H1 (cell line): ENCODE results near the gene CELSR1. TPM values are rescaled to one million over a fixed set of nuclear protein-coding genes. Genes with fewer than 3 reads are reported as not detected.
A peak's percentile ranks its signal among the peaks of the same experiment; 100 is the strongest.

Experiments used
- CTCF ChIA-PET: fragments of 300-600 bp; sonication (Branson Sonifier 250); formaldehyde crosslinking; loops from one replicate; lab custom pipeline; 2021; ENCODE audit not compliant: partially characterized antibody; lab: Charles Lee
- POLR2A ChIA-PET: fragments of 300-600 bp; sonication (Branson Sonifier 250); formaldehyde crosslinking; loops from one replicate; lab custom pipeline; 2021; ENCODE audit warnings: inconsistent platforms; ENCODE audit not compliant: partially characterized antibody; lab: Charles Lee
- DNase-seq, 2 experiments: peaks; one replicate each; pipeline versions ENCODE4 v3.0.0 to v3.0.0-alpha.2; 2010 to 2022; ENCODE audit warnings: low spot score in 2 of 2, low read depth in 1 of 2, mixed read lengths in 1 of 2
- FAIRE-seq: peaks from 2 replicates; lab custom pipeline; 2011; peaks lifted over from hg19 to GRCh38; lab: Jason Lieb, UNC
- H2AFZ ChIP-seq: 2 replicates; pipeline ENCODE4 v1.8.1; 2012; ENCODE audit warnings: low read length, inconsistent platforms
- H2AK5ac ChIP-seq: 2 replicates; pipeline ENCODE4 v1.6.1; 2013; ENCODE audit warnings: low read depth, low read length
- H2BK120ac ChIP-seq: replicated peaks from 2 replicates; pipeline ENCODE3; 2013; ENCODE audit warnings: low read depth, low read length, inconsistent platforms
- H2BK12ac ChIP-seq: 2 replicates; pipeline ENCODE4 v1.6.1; 2013; ENCODE audit warnings: low read depth, low read length
- H2BK15ac ChIP-seq: 2 replicates; pipeline ENCODE4 v1.6.1; 2013; ENCODE audit warnings: low read length
- H2BK20ac ChIP-seq: 2 replicates; pipeline ENCODE4 v1.6.1; 2013; ENCODE audit warnings: low read length
- H2BK5ac ChIP-seq: 2 replicates; pipeline ENCODE4 v1.6.1; 2013; ENCODE audit warnings: low read depth, low read length
- H3K14ac ChIP-seq: 2 replicates; pipeline ENCODE4 v1.6.1; 2013; ENCODE audit warnings: inconsistent platforms; ENCODE audit not compliant: insufficient read length
- H3K18ac ChIP-seq: 2 replicates; pipeline ENCODE4 v1.6.1; 2013; ENCODE audit warnings: low read length; ENCODE audit errors: extremely low read depth
- H3K23ac ChIP-seq: 2 replicates; pipeline ENCODE4 v1.6.1; 2013; ENCODE audit warnings: inconsistent platforms; ENCODE audit not compliant: insufficient read length
- H3K23me2 ChIP-seq: 2 replicates; pipeline ENCODE4 v1.6.1; 2013; ENCODE audit warnings: low read depth, low read length
- H3K27ac ChIP-seq: 2 replicates; pipeline ENCODE4 v1.6.1; 2011; ENCODE audit warnings: low read depth, low read length, inconsistent platforms
- H3K27me3 ChIP-seq, 4 experiments: replicated peaks in 1 of 4; 1 replicate in 1 of 4; 2 replicates in 3 of 4; pipeline versions ENCODE4 v1.6.1 to v1.8.1; 2011 to 2013; ENCODE audit warnings: low read length in 3 of 4, mild to moderate bottlenecking in 3 of 4, inconsistent platforms in 2 of 4, mixed read lengths in 2 of 4, moderate library complexity in 1 of 4; ENCODE audit not compliant: control insufficient read depth in 3 of 4, insufficient read depth in 3 of 4; ENCODE audit errors: extremely low read depth in 1 of 4
- H3K36me3 ChIP-seq, 4 experiments: 2 replicates each; pipeline versions ENCODE4 v1.6.1 to v1.8.1; 2011 to 2013; ENCODE audit warnings: mild to moderate bottlenecking in 4 of 4, low read length in 3 of 4, moderate library complexity in 2 of 4, control low read depth in 1 of 4, inconsistent platforms in 1 of 4; ENCODE audit not compliant: insufficient read depth in 4 of 4, control insufficient read depth in 2 of 4
- H3K4ac ChIP-seq: replicated peaks from 2 replicates; pipeline ENCODE3; 2013; ENCODE audit warnings: low read length, low read depth, mixed read lengths, inconsistent platforms; ENCODE audit not compliant: insufficient read length
- H3K4me1 ChIP-seq, 4 experiments: replicated peaks in 1 of 4; 1 replicate in 1 of 4; 2 replicates in 3 of 4; pipeline versions ENCODE4 v1.6.1 to v1.8.1; 2011 to 2013; ENCODE audit warnings: low read length in 3 of 4, inconsistent platforms in 2 of 4, mixed read lengths in 1 of 4; ENCODE audit not compliant: insufficient read depth in 4 of 4, control insufficient read depth in 3 of 4
- H3K4me2 ChIP-seq, 2 experiments: 2 replicates each; pipeline versions ENCODE4 v1.6.1 to v1.8.1; 2011 to 2013; ENCODE audit warnings: low read depth in 2 of 2, low read length in 2 of 2, control low read depth in 1 of 2, inconsistent platforms in 1 of 2, mild to moderate bottlenecking in 1 of 2; ENCODE audit not compliant: insufficient read depth in 1 of 2
- H3K4me3 ChIP-seq, 4 experiments: fragments of 200-600, 300-600 bp in 1 of 4; sonication (generic), shearing (Covaris generic), sonication (Bioruptor Twin) in 1 of 4; 2 replicates each; pipeline versions ENCODE4 v1.5.1 to v1.8.1; 2011 to 2016; ENCODE audit warnings: low read length in 4 of 4, low read depth in 3 of 4, control low read depth in 2 of 4, inconsistent platforms in 2 of 4, mild to moderate bottlenecking in 2 of 4, mixed read lengths in 1 of 4, moderate library complexity in 1 of 4; ENCODE audit not compliant: insufficient read depth in 2 of 4; ENCODE audit errors: extremely low read depth in 1 of 4
- H3K56ac ChIP-seq: replicated peaks from 2 replicates; pipeline ENCODE3; 2013; ENCODE audit warnings: low read depth, mild to moderate bottlenecking, mixed read lengths, low read length, inconsistent platforms; ENCODE audit not compliant: insufficient read length
- H3K79me1 ChIP-seq: 2 replicates; pipeline ENCODE4 v1.6.1; 2013; ENCODE audit warnings: low read depth, low read length, control low read depth
- H3K79me2 ChIP-seq, 2 experiments: 2 replicates each; pipeline versions ENCODE4 v1.6.1 to v1.8.1; 2012 to 2013; ENCODE audit warnings: low read length in 2 of 2, mild to moderate bottlenecking in 2 of 2, inconsistent platforms in 1 of 2; ENCODE audit not compliant: insufficient read depth in 2 of 2, control insufficient read depth in 1 of 2
- H3K9ac ChIP-seq, 4 experiments: replicated peaks in 1 of 4; 1 replicate in 1 of 4; 2 replicates in 3 of 4; pipeline versions ENCODE4 v1.6.1 to v1.8.1; 2011 to 2013; ENCODE audit warnings: low read depth in 3 of 4, low read length in 3 of 4, control low read depth in 2 of 4, mild to moderate bottlenecking in 2 of 4, moderate library complexity in 2 of 4, inconsistent platforms in 1 of 4; ENCODE audit errors: extremely low read depth in 1 of 4
- H3K9me3 ChIP-seq, 2 experiments: 2 replicates each; pipeline versions ENCODE4 v1.6.1 to v1.8.1; 2012 to 2013; ENCODE audit warnings: mild to moderate bottlenecking in 2 of 2, moderate library complexity in 2 of 2, control low read depth in 1 of 2, inconsistent platforms in 1 of 2, low read depth in 1 of 2, low read length in 1 of 2, mixed read lengths in 1 of 2; ENCODE audit not compliant: insufficient read depth in 2 of 2
- H4K20me1 ChIP-seq, 2 experiments: replicated peaks in 1 of 2; 2 replicates each; pipeline versions ENCODE3 to v1.8.1; 2011 to 2013; ENCODE audit warnings: inconsistent platforms in 2 of 2, low read length in 2 of 2, mild to moderate bottlenecking in 1 of 2; ENCODE audit not compliant: insufficient read depth in 2 of 2, control insufficient read depth in 1 of 2
- H4K5ac ChIP-seq: 2 replicates; pipeline ENCODE4 v1.6.1; 2013; ENCODE audit warnings: low read length, low read depth, mixed read lengths, inconsistent platforms; ENCODE audit not compliant: insufficient read length
- H4K8ac ChIP-seq: 2 replicates; pipeline ENCODE4 v1.8.0; 2013; ENCODE audit warnings: mild to moderate bottlenecking, moderate library complexity, low read length, inconsistent platforms; ENCODE audit not compliant: insufficient read depth; ENCODE audit errors: extremely low read depth
- H4K91ac ChIP-seq: replicated peaks from 2 replicates; pipeline ENCODE3; 2013; ENCODE audit warnings: low read length, mixed read lengths, inconsistent platforms; ENCODE audit not compliant: insufficient read length
- NRF1 ChIP-seq: IDR thresholded peaks from 2 replicates; pipeline ENCODE4 v1.6.1; 2011; ENCODE audit warnings: mild to moderate bottlenecking, low read depth, low read length, improper control_type of control experiment
- WGBS, 2 experiments: shearing (Covaris generic) in 1 of 2; methylation state at CpG; one replicate each; pipeline versions ENCODE4 v1.1.6 to v1.1.7; 2013 to 2015; ENCODE audit warnings: low lambda C conversion rate in 2 of 2, mixed read lengths in 2 of 2, inconsistent platforms in 1 of 2, low coverage in 1 of 2, missing lambda C conversion rate in 1 of 2; ENCODE audit not compliant: insufficient replicate concordance in 2 of 2, insufficient coverage in 1 of 2, insufficient read length in 1 of 2; ENCODE audit errors: extremely low coverage in 1 of 2, missing lambda C conversion rate in 1 of 2; 5-methylcytosine and 5-hydroxymethylcytosine counted together
- polyA plus RNA-seq, 7 experiments: library from polyadenylated mRNA; depleted of rRNA in 3 of 7; stranded (reverse) in 5 of 7; unstranded in 2 of 7; fragments of >200 nt in 5 of 7; fragments of 200-250 nt in 2 of 7; gene quantifications; 1 replicate in 5 of 7; 2 replicates in 1 of 7; 4 replicates in 1 of 7; pipeline versions ENCODE4 v1.2.1 to v1.2.3, GENCODE V29; 2011 to 2013; ENCODE audit warnings: missing spikeins in 2 of 7, mixed read lengths in 2 of 7
- total RNA-seq: library from RNA; stranded (reverse); fragmentation: NEBNext Ultra II Directional; extraction: Animal tissue kit (Norgen Biotek cat#: 25700); gene quantifications from 2 replicates; pipeline ENCODE4 v1.2.1, GENCODE V29; 2021

Gene CELSR1
- total and polyA plus RNA-seq, 2 of the 8 experiments (the other 6 are each of a cell fraction or from before 2014, with no cell fraction given) = 9.0 to 12.4 TPM

DNA sequence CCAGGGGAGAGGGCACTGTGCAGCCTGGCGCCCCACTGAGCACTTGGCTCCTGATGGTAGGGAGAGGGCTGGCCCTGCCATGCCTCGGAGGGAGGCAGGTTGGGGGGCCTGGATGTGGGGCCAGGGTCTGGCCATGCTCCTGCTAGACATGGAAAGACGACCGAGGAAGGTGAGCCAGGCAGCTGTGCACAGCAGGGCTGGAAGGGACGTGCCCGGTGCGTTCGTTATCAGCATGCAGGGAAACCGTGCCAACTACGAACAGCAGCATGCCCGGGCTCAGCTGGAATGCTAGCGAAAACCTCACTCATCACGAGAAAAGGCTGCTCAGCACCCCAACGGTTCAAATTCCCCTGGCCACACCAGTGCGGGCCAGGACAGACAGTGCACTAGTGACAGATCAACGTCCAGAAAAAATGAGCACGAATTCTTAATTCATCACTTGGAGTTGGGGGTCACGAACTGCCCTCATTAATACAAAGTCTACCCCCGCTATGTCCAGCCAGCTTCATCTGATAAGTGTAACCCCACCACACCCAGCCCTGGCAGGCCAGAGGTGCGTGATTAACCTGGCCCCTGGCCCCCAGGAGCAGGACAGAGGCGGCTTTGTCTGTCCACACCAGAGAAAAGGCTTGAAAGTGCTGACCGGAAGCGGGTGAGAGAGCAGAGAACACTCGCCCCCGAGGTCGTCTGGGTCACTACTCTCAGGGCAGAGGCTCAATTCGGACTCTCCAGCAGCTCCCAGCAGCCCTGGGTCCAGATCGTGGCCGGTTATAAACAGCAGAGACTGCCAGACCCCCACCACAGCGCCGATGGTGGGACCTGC lies 84.2 kb downstream of the CELSR1 start:
- POLR2A ChIA-PET = no interaction called here
- DNase-seq (no peak), FAIRE-seq (no peak)
- Histone ChIP-seq H3K18ac (no peak overlapping the region; the same call in 1 of the 2 replicates), H4K8ac (no peak overlapping the region; the same call in 1 of the 2 replicates), H3K79me1 (peaks cover 2% of the 10 kb centered on the region; the same call in 1 of the 2 replicates), H2BK120ac (no peak overlapping the region), H2BK15ac (no peak overlapping the region), H3K9me3 (no peaks in the 10 kb centered on the region), H3K14ac (no peak overlapping the region), H3K56ac (no peak overlapping the region), H4K91ac (no peak overlapping the region), H2BK5ac (peak overlapping the region; percentile 77; the same call in 1 of the 2 replicates), H3K4me1 (peaks cover 0 to 5% (median 2%) of the 10 kb centered on the region in 4 experiments; a peak in 2 of 7 replicates), H3K9ac (no peak overlapping the region), H3K4ac (no peak overlapping the region), H2AFZ (no peak overlapping the region), H3K79me2 (no peaks in the 10 kb centered on the region), H4K5ac (no peak overlapping the region), H3K36me3 (0 out of 8 replicates have a peak, but pooled peaks cover 0 to 2% (median 0%) of the 10 kb centered on the region in 4 experiments), H4K20me1 (peaks cover 0 to 6% of the 10 kb centered on the region in 2 experiments), H2AK5ac (peak overlapping the region; percentile 39; the same call in 1 of the 2 replicates), H3K23ac (no peak overlapping the region), H2BK12ac (no peak overlapping the region), H3K27ac (no peak overlapping the region), H3K23me2 (peaks cover 6% of the 10 kb centered on the region; the same call in 1 of the 2 replicates), H2BK20ac (no peak overlapping the region), H3K4me2 (no peak overlapping the region), H3K27me3 (no peaks in the 10 kb centered on the region; a peak in 1 of 7 replicates), H3K4me3 (no peak overlapping the region)
- CTCF ChIA-PET = interaction anchor here (0.5 to 1.2 kb wide), 3 partner anchors 41 to 542 kb away, joined by 3 to 4 read pairs (median 3); no protein-coding TSS in a partner anchor
- 87% methylated on average over 29 of the region's 31 CpGs; no CpG with 5 or more reads in 1 of the 2 experiments for WGBS, 2 experiments
- no peak for TF ChIP-seq NRF1
